GM12878 (cell line): Measurements from ENCODE around the gene PCF11. TPM values are rescaled to one million over a fixed set of nuclear protein-coding genes. Genes with fewer than 3 reads are reported as not detected.
A peak's percentile ranks its signal among the peaks of the same experiment; 100 is the strongest.

Experiments used
- BCL11A ChIP-seq: IDR thresholded peaks from 2 replicates; pipeline ENCODE4 v1.6.1; 2011; ENCODE audit warnings: low read depth, low read length
- BHLHE40 ChIP-seq, 2 experiments: fragments of 450-650 bp in 1 of 2; IDR thresholded peaks; 2 replicates each; pipeline ENCODE4 v1.6.1; 2011 to 2017; ENCODE audit warnings: low read depth in 2 of 2, borderline replicate concordance in 1 of 2, improper control_type of control experiment in 1 of 2, low read length in 1 of 2, mild to moderate bottlenecking in 1 of 2
- CBX5 ChIP-seq: sonication (generic); IDR thresholded peaks from 2 replicates; pipeline ENCODE4 v1.6.1; 2016; ENCODE audit warnings: low read depth, moderate library complexity, mild to moderate bottlenecking, inconsistent platforms
- EGR1 ChIP-seq, 2 experiments: IDR thresholded peaks; 1 replicate in 1 of 2; 2 replicates in 1 of 2; pipeline ENCODE4 v1.6.1; 2011 to 2012; ENCODE audit warnings: low read depth in 2 of 2, low read length in 2 of 2, borderline replicate concordance in 1 of 2, mild to moderate bottlenecking in 1 of 2, moderate library complexity in 1 of 2
- EZH2 ChIP-seq: IDR thresholded peaks from 2 replicates; pipeline ENCODE4 v1.6.1; 2012; ENCODE audit warnings: low read depth, mild to moderate bottlenecking, control low read depth, inconsistent platforms, low read length, borderline replicate concordance; ENCODE audit not compliant: control insufficient read depth
- FOXK2 ChIP-seq: fragments of 450-650 bp; IDR thresholded peaks from 2 replicates; pipeline ENCODE4 v1.6.1; 2017; ENCODE audit warnings: mild to moderate bottlenecking, moderate library complexity
- FOXM1 ChIP-seq: IDR thresholded peaks from 2 replicates; pipeline ENCODE4 v1.6.1; 2012; ENCODE audit warnings: low read depth, mild to moderate bottlenecking, inconsistent platforms, low read length, moderate library complexity
- HDGF ChIP-seq: fragments of 450-650 bp; IDR thresholded peaks from 2 replicates; pipeline ENCODE4 v1.6.1; 2016; ENCODE audit warnings: antibody characterized with exemption
- IRF4 ChIP-seq: IDR thresholded peaks from 2 replicates; pipeline ENCODE4 v1.6.1; 2011; ENCODE audit warnings: low read depth, low read length
- KLF5 ChIP-seq: fragments of 450-650 bp; IDR thresholded peaks from 2 replicates; pipeline ENCODE4 v1.6.1; 2014; ENCODE audit warnings: mild to moderate bottlenecking; ENCODE audit not compliant: partially characterized antibody
- MTA2 ChIP-seq: fragments of 450-650 bp; IDR thresholded peaks from 2 replicates; pipeline ENCODE4 v1.6.1; 2016; ENCODE audit warnings: low read depth, mild to moderate bottlenecking, moderate library complexity
- MYB ChIP-seq: fragments of 150-350 bp; IDR thresholded peaks from 2 replicates; pipeline ENCODE4 v1.6.1; 2014; ENCODE audit warnings: mild to moderate bottlenecking, low read depth, low read length, borderline replicate concordance
- NFYA ChIP-seq: IDR thresholded peaks from 2 replicates; pipeline ENCODE4 v1.6.1; 2011; ENCODE audit warnings: low read depth, mild to moderate bottlenecking, low read length, improper control_type of control experiment, borderline replicate concordance
- PML ChIP-seq: IDR thresholded peaks from 2 replicates; pipeline ENCODE4 v1.6.1; 2012; ENCODE audit warnings: low read length, inconsistent platforms
- POLR2AphosphoS5 ChIP-seq: IDR thresholded peaks from 2 replicates; pipeline ENCODE4 v1.6.1; 2011; ENCODE audit warnings: mild to moderate bottlenecking, low read length, inconsistent platforms
- SMAD5 ChIP-seq: IDR thresholded peaks from 2 replicates; pipeline ENCODE4 v1.6.1; 2016; ENCODE audit warnings: antibody characterized with exemption, low read depth
- SMARCA5 ChIP-seq: fragments of 450-650 bp; IDR thresholded peaks from 2 replicates; pipeline ENCODE4 v1.6.1; 2017; ENCODE audit warnings: mild to moderate bottlenecking
- SPI1 ChIP-seq: IDR thresholded peaks from 2 replicates; pipeline ENCODE4 v1.6.1; 2011; ENCODE audit warnings: low read depth, mild to moderate bottlenecking, low read length, moderate library complexity, borderline replicate concordance; ENCODE audit not compliant: insufficient read depth
- TAF1 ChIP-seq: IDR thresholded peaks from 2 replicates; pipeline ENCODE4 v1.6.1; 2011; ENCODE audit warnings: mild to moderate bottlenecking, low read depth, low read length, borderline replicate concordance
- TCF7 ChIP-seq: IDR thresholded peaks from 2 replicates; pipeline ENCODE4 v1.6.1; 2014; ENCODE audit warnings: antibody characterized with exemption, borderline replicate concordance
- YBX1 ChIP-seq: fragments of 450-650 bp; IDR thresholded peaks from 2 replicates; pipeline ENCODE4 v1.6.1; 2016; ENCODE audit warnings: antibody characterized with exemption
- ZNF207 ChIP-seq: fragments of 450-650 bp; IDR thresholded peaks from 2 replicates; pipeline ENCODE4 v1.6.1; 2014; ENCODE audit warnings: antibody characterized with exemption, mild to moderate bottlenecking, borderline replicate concordance
- ZNF24 ChIP-seq: fragments of 450-650 bp; IDR thresholded peaks from 2 replicates; pipeline ENCODE4 v1.6.1; 2017; ENCODE audit warnings: antibody characterized with exemption, mild to moderate bottlenecking
- polyA plus RNA-seq, 11 experiments: library from polyadenylated mRNA; depleted of rRNA in 4 of 11; unstranded in 6 of 11; stranded (reverse) in 5 of 11; fragments of >200 nt; fragmentation: Nextera tagmentation in 4 of 11; fragmentation: Illumina TruSeq in 1 of 11; extraction: Ambion mirVana in 4 of 11; extraction: Trizol in 1 of 11; gene quantifications; 1 replicate in 1 of 11; 2 replicates in 10 of 11; pipeline versions ENCODE4 v1.2.1 to v1.2.3, GENCODE V29; 2011 to 2016; ENCODE audit warnings: inconsistent platforms in 2 of 11, missing spikeins in 2 of 11, low read depth in 1 of 11
- total RNA-seq, 4 experiments: library from RNA; depleted of rRNA in 3 of 4; stranded (reverse); fragments of >200 nt in 3 of 4; fragmentation: Illumina TruSeq in 1 of 4; extraction: Trizol in 1 of 4; gene quantifications; 2 replicates each; pipeline versions ENCODE4 v1.2.1 to v1.2.3, GENCODE V29; 2013 to 2021
- TF ChIP-seq, protein P1 (sequence below): IDR thresholded peaks from 2 replicates; pipeline ENCODE4 v1.6.1; 2012; ENCODE audit warnings: low read length, inconsistent platforms
- TF ChIP-seq, protein P2 (sequence below): fragments of 450-650 bp; IDR thresholded peaks from 2 replicates; pipeline ENCODE4 v1.6.1; 2017; ENCODE audit warnings: borderline replicate concordance
- TF ChIP-seq, protein P3 (sequence below): fragments of 450-650 bp; IDR thresholded peaks from 2 replicates; pipeline ENCODE4 v1.6.1; 2016; ENCODE audit warnings: mild to moderate bottlenecking
- TF ChIP-seq, protein P4 (sequence below): IDR thresholded peaks from 2 replicates; pipeline ENCODE4 v1.6.1; 2011; ENCODE audit warnings: low read depth, low read length, improper control_type of control experiment, borderline replicate concordance

PCF11 gene
- total and polyA plus RNA-seq, 10 of the 15 experiments (the other 5 are each of a cell fraction or from before 2014, with no cell fraction given) = 9.2 to 90.4 (median 48.0) TPM

DNA sequence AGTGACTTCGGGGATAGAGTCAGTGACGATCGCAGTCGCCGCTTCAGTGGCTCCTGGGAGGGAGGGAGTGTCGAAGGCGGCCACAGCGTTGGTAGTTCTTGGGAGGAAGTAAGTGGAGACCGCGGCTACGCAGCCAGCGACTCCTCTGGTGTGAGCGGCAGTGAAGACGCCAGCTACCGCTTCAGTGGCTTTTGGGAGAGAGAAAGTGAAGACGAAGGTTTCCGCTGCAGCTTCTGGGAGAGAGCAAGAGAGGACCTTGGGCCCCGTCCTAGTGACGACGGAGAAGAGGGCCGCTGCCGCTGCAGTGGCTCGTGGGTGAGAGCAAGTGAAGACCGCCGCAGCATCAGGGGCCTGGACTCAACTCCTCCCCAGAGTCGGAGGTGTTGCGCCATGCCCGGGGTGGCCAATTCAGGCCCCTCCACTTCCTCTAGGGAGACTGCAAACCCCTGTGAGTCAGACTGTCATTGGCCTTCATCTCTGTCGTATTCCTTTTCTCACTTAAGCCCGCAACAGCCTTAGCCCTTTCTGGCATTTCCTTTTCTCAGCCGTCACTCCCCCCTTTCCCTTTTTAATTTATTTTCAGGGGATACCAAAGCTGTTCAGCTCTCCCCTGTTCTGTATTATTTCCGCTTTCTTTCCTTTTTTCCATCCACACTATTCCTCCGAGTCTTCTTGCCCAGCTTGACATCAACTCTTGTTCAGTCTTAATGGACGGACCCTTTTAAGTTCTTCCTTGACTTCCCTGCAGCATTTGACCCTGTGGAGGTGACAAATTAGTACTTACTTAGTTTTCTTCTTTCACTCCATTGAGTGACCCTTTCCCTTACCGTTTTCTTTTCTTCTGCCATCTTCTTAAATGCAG lies 37.6 kb downstream of the PCF11 start (continued):
- 0 out of 2 replicates have a peak, but pooled peaks have one; percentile 10 for TF ChIP-seq CBX5
- no peak for TF ChIP-seq FOXM1
- 0 out of 2 replicates have a peak, but pooled peaks have one; percentile 7 for TF ChIP-seq IRF4
- no peak for TF ChIP-seq YBX1
- TF ChIP-seq HDGF = no peak; the same call in 1 of the 2 replicates
- TF ChIP-seq FOXK2 = no peak
- TF ChIP-seq TAF1 = peak; percentile 35; the same call in 1 of the 2 replicates
- TF ChIP-seq, protein P1, sequence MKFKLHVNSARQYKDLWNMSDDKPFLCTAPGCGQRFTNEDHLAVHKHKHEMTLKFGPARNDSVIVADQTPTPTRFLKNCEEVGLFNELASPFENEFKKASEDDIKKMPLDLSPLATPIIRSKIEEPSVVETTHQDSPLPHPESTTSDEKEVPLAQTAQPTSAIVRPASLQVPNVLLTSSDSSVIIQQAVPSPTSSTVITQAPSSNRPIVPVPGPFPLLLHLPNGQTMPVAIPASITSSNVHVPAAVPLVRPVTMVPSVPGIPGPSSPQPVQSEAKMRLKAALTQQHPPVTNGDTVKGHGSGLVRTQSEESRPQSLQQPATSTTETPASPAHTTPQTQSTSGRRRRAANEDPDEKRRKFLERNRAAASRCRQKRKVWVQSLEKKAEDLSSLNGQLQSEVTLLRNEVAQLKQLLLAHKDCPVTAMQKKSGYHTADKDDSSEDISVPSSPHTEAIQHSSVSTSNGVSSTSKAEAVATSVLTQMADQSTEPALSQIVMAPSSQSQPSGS = no peak
- TF ChIP-seq ZNF24 = no peak
- TF ChIP-seq MTA2 = no peak
- TF ChIP-seq SMAD5 = no peak
- TF ChIP-seq MYB = no peak
- no peak for TF ChIP-seq TCF7
- TF ChIP-seq BCL11A = no peak
- no peak for TF ChIP-seq EZH2
- TF ChIP-seq NFYA = no peak
- TF ChIP-seq ZNF207 = no peak
- TF ChIP-seq EGR1 (IDR thresholded peaks at IDR 0.05; ENCODE audit: borderline replicate concordance in 1 of 2, low read depth in 2 of 2, low read length in 2 of 2) = no peak
- TF ChIP-seq BHLHE40 (IDR thresholded peaks at IDR 0.05; ENCODE audit: borderline replicate concordance in 1 of 2, low read depth in 2 of 2, low read length in 1 of 2) = 0 out of 4 replicates have a peak, but pooled peaks of 1 of the 2 experiments have one; percentile 19
- TF ChIP-seq, protein P2, sequence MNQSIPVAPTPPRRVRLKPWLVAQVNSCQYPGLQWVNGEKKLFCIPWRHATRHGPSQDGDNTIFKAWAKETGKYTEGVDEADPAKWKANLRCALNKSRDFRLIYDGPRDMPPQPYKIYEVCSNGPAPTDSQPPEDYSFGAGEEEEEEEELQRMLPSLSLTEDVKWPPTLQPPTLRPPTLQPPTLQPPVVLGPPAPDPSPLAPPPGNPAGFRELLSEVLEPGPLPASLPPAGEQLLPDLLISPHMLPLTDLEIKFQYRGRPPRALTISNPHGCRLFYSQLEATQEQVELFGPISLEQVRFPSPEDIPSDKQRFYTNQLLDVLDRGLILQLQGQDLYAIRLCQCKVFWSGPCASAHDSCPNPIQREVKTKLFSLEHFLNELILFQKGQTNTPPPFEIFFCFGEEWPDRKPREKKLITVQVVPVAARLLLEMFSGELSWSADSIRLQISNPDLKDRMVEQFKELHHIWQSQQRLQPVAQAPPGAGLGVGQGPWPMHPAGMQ = no peak
- TF ChIP-seq, protein P3, sequence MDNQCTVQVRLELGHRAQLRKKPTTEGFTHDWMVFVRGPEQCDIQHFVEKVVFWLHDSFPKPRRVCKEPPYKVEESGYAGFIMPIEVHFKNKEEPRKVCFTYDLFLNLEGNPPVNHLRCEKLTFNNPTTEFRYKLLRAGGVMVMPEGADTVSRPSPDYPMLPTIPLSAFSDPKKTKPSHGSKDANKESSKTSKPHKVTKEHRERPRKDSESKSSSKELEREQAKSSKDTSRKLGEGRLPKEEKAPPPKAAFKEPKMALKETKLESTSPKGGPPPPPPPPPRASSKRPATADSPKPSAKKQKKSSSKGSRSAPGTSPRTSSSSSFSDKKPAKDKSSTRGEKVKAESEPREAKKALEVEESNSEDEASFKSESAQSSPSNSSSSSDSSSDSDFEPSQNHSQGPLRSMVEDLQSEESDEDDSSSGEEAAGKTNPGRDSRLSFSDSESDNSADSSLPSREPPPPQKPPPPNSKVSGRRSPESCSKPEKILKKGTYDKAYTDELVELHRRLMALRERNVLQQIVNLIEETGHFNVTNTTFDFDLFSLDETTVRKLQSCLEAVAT = no peak
- TF ChIP-seq SPI1 = peak; percentile 37
- TF ChIP-seq POLR2AphosphoS5 = peak; percentile 49
- TF ChIP-seq, protein P4, sequence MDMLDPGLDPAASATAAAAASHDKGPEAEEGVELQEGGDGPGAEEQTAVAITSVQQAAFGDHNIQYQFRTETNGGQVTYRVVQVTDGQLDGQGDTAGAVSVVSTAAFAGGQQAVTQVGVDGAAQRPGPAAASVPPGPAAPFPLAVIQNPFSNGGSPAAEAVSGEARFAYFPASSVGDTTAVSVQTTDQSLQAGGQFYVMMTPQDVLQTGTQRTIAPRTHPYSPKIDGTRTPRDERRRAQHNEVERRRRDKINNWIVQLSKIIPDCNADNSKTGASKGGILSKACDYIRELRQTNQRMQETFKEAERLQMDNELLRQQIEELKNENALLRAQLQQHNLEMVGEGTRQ = no peak
- no peak for TF ChIP-seq KLF5
- 0 out of 2 replicates have a peak, but pooled peaks have one; percentile 19 for TF ChIP-seq SMARCA5
- no peak for TF ChIP-seq PML
